Stimulated activated CD8-positive, alpha-beta memory T cell treated with anti-CD3 and anti-CD28 coated beads, Interleukin-15, amount 100 ng/mL, for 4 hours (primary cell): ENCODE results near the gene SMPD3.

Experiments
- DNase-seq, 2 donors: peaks; one replicate each; pipeline ENCODE4 v3.0.0-alpha.2; 2020; ENCODE audit warnings: low read depth in 2 of 2

Gene SMPD3

GRCh38 chr16:68404736-68405345, 43.5 kb downstream of the SMPD3 start:
- DNase-seq, result no peak

- no peak for DNase-seq
Observed at GRCh38 chr16:68403704-68404103, 44.6 kb downstream of the SMPD3 start.

DNA sequence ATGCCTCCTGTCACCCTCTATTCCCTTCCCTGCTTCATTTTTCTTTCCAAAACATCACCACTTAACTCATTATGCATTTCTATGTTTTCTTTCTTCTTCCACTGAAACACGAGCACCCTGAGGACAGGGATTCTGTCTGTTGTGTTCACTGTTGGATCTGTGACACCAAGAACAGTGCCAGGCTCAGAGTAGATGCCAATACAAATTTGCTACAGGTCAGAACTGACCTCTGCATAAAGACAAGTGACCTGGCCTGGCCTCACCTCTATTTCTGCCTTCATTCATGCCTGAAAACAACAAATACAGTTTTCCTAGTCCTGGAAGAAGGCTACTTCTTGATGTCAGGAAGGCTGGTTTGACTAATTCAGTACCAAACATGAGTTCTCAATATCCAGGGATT, 45.1 kb downstream of the SMPD3 start:
- no peak for DNase-seq

GRCh38 chr16:68402748-68403040, 45.6 kb downstream of the SMPD3 start:
- no peak for DNase-seq

DNA sequence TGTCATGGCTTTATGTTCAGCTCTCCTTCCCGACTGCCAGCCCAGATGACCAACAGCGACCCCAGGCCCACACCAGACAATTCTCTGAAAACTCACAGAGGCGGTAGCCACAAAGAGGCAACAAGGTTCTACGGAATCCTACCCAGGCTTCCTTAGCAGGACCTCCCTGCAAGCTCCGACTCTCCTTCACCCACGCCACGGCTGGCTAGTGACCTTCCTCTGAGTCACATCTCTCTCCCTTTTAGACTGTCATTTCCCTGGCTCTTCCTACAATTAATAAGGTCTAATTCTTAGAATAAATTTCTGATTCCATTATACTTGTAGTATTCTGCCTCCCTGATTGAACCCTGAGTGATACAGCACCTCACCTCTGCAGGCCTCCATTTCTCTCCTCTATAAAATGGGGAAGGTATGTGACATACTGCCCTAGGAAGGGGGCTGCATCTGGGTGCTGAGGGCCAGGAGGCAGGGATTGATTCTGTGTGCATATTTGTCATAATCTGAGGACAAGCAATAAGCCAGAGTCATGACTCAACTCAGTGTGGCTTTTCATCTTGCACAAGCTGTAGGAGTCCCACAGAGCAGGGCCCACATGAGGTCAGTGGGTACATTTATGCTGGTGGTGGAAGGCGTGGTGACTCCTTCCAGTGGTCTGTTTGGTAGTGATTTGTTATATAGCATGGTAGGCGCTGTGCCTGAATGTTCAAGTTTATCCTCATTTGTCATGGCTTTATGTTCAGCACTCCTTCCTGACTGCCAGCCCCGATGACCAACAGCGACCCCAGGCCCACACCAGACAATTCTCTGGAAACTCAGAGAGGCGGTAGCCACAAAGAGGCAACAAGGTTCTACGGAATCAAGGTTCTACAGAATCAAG, 46.2 kb downstream of the SMPD3 start:
- DNase-seq, result no peak

DNA sequence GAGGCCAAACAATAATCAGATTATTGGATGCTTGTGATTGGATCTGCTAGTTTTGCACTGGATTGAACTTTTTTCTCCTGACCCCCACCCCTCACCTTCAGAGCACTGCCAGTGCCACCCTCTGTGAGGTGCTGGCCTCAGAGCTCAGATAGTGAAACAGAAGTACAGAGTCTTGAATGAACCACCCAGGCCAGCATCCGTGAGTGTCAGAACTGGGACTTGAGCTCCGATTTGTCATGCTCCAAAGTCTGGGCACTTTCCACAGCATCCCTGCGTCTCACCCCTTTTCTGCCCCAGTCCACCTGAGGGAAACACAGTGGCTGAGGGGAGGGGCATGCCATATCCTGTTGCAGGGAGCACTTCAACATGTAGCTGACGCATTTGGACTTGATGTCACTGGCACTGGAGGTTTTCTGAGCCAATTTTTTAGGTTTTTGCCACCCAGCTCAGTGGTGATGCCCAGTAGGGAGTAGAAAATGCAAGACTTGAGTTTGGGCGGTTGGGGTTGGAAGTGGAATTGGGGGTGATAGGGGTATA, 47.3 kb downstream of the SMPD3 start:
- no peak for DNase-seq

DNA sequence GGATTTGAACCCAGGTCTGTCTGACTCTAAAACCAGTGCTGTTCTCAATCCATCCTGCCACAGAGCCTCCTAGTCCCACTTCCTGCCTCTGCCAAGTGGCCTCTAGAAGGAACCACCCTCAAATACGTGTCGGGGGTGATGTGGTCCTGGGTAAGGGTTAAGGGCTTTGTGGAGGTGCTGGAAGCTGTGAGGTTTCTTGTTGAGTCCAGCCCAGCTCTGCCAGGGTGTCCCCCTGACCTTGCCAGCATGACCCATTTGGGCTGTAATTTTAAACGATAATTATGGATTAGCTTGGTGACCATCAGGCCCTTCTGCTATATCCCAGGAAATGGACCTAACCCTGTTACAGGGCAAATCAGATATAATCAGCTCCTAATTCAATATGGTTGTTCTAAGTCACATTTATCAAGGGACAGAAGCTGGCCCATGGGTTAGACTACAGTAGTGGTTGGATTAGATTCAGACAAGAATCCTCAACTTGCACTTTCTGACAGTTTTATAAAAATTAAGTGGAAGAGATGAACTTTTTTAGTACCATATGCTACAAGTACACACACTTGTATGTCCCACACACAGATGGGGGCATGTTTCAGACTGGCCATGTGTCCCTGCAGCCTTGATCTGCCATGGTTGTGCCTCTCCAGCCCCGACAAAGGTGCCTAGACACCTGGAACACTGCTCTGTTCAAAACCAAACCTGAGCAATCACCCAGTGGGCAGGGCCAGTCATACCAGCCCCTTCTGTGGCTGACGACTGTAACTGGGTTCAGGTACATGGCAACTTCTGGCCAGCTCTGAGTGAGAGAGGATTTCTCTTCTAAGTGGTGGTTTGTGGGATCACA, 48.0 kb downstream of the SMPD3 start:
- no peak for DNase-seq

DNA sequence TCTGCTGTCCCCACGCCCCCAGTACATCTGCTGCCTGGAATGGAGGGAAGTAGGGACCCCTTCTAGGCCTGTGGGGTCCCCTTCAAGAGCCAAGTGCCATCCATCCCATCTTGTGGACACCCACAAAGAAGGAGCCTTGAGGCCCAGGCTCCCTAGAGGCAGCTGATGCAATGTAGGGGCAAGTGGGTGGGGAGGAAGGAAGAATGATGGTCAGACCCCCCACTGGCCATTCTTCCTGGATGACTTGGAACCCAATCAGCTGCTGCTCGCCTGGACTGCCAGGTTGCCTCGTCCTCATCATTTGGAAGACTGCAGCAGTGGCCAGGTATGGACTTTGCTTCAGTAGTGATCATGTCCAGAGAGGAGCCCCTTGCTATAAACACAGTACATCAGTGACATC, 48.9 kb downstream of the SMPD3 start:
- DNase-seq, result no peak

DNA sequence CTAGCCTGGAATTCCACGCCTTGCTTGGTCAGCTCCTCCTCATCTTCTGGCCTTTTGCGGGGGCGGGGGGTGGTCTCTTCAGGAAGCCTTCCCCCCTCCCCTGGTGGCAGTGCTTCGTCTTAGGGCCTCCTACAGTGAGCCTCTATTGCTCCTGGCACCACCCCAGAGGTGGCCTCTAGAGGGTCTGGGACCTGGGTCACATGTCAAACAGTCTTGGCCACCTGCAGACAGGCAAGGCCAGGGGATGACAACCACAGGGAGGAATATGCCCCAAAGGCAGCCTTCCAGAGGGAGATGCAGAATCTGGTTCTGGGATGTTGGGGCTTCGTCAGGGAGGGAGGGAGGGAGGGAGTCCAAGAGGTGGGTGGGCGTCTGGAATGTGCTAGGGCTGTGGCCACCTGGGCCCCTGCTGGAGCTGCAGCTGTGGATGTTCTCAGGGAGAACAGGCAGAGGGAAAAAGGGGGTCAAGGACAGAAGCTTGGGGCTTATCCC, 50.6 kb downstream of the SMPD3 start:
- DNase-seq, result no peak

GRCh38 chr16:68396481-68396880, 51.8 kb downstream of the SMPD3 start:
- peak in 1 of 2 donors; percentile 31 for DNase-seq

DNA sequence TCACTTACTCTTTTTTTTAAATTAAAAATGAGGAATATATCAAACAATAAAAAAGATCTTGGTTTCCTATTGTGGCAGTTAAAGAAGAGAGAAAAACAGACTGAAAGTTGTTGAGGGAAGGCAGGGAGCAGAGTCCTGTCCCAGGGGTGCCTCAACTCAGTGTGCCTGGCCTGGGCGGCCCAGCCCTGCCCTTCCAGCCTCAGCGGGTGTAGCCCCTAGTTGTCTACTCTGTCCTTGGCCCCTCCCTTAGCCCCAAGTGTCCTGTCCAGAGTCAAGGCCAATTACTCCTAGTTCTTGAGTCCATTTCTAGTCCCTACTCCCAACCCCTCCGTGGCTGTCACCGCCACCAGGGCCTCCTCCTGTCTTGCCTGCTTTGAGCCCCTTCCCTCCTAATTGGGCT, 52.5 kb downstream of the SMPD3 start:
- no peak for DNase-seq

- DNase-seq, result no peak
Observed at GRCh38 chr16:68395167-68395786, 53.0 kb downstream of the SMPD3 start.

DNA sequence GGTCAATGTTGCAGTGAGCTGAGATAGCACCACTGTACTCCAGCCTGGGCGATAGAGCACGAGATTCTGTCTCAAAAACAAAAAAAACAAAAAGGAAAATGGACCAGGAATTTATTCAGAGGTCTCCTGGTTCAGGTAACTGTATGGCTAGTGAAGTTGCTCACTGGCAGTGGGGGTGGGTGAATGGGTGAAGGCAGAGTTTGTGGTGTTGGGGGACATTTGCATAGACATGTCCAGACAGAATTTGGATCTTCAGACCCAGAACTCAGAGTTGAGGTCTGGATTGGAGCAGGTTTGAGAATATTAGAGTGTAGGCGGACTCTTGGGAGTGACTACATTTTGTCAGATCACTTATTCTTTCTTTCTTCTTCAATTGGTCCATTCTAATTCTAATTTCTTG, 55.0 kb downstream of the SMPD3 start:
- no peak for DNase-seq

- no peak for DNase-seq
Observed at GRCh38 chr16:68389750-68390371, 58.4 kb downstream of the SMPD3 start.

DNA sequence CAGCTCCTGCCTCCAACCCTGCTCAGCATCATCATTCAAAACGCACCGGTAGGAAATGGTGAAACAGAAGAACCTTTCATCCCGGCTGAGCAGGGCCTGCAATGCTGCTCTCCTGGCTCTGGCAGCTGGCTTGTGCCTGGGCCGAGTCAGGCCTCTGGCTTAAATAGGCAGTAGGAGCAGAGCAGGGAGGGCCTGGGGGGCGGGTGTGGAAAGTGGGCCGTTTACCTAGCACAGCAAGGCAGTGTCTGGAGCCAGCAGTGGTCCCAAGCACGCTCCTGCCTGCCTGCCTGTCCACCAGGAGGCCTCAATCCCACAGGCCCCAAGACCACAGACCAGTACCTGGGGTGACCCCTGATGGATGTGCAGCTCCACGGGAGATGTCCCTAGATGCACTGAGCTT, 59.3 kb downstream of the SMPD3 start:
- no peak for DNase-seq

GRCh38 chr16:68388124-68388523, 60.2 kb downstream of the SMPD3 start:
- no peak for DNase-seq

DNA sequence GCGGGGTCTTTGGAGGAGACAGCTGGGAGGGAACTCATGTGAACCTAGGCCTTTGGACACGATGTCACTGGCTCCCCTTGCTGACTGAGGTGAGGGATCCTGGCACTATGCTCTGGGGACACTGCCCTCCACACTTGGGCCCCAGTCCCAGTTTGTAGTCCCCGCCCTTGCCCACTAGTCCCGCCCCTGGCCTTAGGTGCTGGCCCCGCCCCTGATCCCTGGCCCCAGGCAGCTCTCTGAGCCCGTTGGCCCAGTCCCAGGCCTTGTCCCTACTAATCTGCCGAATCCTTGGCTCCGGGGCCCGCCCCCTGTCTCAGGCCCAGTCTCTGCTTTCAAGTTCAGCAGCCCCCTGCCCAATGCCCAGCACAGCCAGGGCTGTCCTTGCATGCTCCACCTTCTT, 61.0 kb downstream of the SMPD3 start:
- no peak for DNase-seq

DNA sequence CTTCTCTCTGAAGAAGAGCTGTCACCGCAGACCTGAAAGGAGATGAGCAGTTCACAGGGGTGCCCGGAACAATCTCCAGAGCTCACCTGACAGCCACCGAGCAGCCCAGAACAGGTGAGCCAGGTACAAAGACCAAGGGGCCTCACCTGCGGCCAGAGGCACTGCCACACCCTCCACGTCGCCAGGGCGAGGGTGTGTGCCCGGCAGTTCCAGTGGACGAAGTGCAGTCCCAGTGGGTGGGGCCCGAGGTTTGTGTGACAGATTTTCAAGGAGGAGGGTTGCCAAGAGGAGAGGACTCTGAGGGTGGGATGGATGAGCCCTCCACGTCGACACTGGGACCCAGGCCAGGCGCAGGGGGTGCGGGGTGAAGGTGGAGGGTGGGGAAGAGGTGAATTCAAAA, 61.7 kb downstream of the SMPD3 start:
- DNase-seq, result no peak

DNA sequence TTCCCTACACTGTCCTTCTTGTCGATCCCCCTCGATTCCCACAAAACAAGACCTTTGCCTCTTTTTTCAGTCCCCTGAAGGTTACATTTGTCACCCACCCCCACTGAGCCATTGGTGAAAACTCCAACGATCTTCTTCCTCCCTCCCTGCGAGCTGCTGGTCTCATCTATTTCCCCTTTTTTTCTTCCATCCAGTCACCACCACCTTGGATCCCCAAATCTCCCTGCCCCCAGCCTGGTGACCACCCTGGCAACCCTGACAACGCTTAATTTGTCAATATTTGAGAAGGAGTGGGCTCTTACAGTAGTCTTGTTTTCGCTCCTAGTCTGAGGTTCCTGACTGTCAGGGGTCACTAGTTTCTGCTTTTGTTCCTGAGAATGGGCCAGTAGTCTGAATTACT, 62.9 kb downstream of the SMPD3 start:
- no peak for DNase-seq

- no peak for DNase-seq
Observed at GRCh38 chr16:68384288-68385161, 63.8 kb downstream of the SMPD3 start.
